Hindlimb muscle (tissue), 1 donor: ENCODE data around the gene MMS19. TPM values are rescaled to one million over a fixed set of nuclear protein-coding genes. Genes with fewer than 3 reads are reported as not detected.

ENCODE experiments used
- DNase-seq: peaks from one replicate; pipeline ENCODE4 v3.0.0-alpha.2; 2013
- polyA plus RNA-seq: library from polyadenylated mRNA; unstranded; fragments of 120-200 nt; gene quantifications from one replicate; pipeline ENCODE4 v1.2.1, GENCODE V29; 2013; ENCODE audit not compliant: insufficient read length

MMS19 gene, protein sequence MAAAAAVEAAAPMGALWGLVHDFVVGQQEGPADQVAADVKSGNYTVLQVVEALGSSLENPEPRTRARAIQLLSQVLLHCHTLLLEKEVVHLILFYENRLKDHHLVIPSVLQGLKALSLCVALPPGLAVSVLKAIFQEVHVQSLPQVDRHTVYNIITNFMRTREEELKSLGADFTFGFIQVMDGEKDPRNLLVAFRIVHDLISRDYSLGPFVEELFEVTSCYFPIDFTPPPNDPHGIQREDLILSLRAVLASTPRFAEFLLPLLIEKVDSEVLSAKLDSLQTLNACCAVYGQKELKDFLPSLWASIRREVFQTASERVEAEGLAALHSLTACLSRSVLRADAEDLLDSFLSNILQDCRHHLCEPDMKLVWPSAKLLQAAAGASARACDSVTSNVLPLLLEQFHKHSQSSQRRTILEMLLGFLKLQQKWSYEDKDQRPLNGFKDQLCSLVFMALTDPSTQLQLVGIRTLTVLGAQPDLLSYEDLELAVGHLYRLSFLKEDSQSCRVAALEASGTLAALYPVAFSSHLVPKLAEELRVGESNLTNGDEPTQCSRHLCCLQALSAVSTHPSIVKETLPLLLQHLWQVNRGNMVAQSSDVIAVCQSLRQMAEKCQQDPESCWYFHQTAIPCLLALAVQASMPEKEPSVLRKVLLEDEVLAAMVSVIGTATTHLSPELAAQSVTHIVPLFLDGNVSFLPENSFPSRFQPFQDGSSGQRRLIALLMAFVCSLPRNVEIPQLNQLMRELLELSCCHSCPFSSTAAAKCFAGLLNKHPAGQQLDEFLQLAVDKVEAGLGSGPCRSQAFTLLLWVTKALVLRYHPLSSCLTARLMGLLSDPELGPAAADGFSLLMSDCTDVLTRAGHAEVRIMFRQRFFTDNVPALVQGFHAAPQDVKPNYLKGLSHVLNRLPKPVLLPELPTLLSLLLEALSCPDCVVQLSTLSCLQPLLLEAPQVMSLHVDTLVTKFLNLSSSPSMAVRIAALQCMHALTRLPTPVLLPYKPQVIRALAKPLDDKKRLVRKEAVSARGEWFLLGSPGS
- polyA plus RNA-seq, result 66.7 TPM

DNA sequence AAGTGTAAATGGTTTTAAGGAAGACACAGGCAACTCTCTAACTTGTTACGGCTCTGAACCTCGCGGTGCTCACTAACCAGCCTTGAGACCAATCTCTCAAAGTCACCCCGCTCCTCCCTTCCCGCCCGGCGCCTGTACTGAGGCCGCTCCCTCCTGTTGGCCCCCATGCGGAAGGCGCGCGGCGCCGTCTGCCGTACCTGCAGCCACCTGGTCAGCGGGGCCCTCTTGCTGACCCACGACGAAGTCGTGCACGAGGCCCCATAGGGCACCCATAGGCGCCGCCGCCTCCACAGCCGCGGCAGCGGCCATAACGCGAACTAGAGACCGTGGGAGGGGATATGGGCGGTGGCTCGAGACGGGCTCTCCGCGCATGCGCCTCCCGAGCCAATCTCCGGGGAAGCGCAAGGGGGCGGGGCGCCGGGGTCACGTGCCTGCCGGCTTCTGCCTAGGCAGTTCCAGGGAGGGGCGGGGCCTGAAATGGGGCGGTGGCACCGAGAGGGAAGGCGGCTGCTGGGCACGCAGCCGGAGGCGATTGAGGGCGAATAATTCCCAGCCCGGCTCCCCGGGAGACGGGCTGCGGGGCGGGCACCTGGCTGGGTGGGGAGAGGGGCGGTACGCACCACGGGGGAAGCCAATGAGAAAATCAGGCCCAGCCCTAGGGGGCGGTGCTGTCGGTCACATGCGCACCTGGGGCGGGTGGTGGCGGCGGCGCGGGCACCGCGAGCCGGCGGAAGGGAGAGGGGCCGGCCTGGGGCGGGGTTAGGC is at the start of gene MMS19:
MMS19 (minus strand) TSS at position 347 of the 765 bp plus-strand sequence; CDS start at position 309, 38 bp downstream.
- DNase-seq, result peak; percentile 97

DNA sequence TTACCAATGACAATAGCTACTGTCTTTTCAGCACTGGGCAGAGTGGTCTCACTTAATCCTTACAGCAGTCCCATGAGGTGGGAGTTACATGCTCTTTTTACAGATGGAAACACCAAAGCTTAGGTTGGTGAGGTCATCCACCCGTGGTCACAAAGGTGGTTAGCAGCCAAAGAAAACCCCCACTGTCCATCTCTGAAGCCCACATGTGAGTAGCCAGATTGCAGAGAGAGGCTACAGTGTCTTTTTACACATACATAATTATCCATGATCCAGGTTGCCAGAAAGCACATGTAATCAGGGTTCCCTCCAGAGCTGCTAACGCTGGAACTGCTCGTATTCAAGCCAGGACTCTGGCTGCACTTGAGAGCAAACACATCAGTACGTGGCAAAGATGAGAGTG is 49.7 kb upstream of the MMS19 start:
- DNase-seq, result peak; percentile 61

DNA sequence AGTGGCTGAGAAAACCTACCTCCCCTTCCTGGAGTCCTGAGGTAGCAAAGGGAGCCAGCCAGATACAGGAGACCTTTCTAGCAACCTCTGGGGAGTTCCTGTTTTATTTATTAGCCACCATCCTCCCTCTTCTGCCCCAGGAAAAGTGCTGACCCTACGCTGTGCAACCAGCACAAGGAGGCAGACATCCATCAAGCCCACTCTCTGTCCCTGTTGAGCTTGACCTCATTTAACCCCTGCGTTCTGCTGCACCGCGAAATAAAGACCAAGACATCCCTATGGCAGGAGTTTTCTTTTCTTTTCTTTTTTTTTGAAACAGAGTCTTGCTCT is 49.0 kb upstream of the MMS19 start:
- no peak for DNase-seq

GRCh38 chr10:97546456-97547270 is 48.4 kb upstream of the MMS19 start:
- no peak for DNase-seq

DNA sequence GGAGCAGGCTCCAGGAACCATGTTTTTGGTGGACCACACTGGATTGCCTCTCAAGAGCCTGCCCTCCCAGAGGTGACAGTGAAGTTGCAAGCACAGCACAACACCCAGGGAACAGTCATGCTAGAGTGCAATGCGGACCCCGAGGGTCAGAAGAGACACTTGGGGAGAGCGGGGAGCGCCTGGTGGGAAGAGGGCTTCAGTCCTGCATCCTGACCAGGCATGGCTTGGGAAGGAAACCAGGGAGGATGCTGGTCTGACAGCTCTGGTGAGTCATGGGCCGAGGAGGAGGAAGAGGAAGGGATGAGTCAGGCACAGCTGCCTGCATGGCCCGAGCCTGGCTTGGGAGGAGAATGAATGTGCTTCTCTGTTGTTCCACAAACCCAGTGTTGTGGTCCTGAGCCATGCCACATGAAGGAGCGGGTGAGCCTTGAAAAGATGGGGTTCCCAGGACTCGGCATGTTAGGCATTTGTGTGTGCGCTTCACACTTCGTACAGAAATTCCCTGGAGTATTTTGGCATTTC is 44.9 kb upstream of the MMS19 start:
- DNase-seq, result peak; percentile 70

- DNase-seq, result peak; percentile 92
Observed at GRCh38 chr10:97542169-97543024, 44.2 kb upstream of the MMS19 start.

- DNase-seq, result no peak
Observed at GRCh38 chr10:97540669-97541500, 42.7 kb upstream of the MMS19 start.

DNA sequence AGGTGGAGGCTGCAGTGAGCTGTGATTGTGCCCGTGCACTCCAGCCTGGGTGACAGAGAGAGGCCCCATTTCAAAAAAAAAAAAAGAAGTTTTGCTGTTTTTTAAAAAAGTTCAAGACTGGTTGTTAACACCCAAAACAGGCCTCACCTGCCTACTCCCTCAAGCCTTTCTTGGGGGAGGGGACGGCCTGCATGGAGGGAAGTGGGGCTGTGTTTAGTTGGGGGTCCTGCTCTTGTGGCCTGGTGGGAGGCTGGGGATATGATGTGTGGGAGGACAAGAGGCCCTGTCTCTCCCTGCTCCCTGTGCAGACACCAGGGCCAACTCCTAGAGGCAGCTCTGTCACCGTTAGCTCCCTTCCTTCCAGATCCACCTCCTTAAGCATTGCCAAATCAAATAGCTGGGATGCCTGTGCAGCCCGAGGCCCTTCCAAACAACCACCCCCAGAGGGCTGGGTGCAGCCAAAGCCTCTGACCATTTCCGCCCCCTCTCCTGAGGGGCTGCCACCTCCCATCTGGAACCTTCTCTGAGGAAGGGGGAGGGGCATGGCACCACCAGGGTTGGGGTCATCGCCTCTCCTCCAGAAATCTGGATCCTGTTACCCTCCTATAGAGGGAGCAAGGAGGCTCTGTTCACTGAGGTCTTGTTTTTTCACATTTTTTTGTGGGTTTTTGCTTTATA is 41.4 kb upstream of the MMS19 start:
- peak; percentile 23 for DNase-seq

- DNase-seq, result no peak
Observed at GRCh38 chr10:97538839-97539238, 40.6 kb upstream of the MMS19 start.

DNA sequence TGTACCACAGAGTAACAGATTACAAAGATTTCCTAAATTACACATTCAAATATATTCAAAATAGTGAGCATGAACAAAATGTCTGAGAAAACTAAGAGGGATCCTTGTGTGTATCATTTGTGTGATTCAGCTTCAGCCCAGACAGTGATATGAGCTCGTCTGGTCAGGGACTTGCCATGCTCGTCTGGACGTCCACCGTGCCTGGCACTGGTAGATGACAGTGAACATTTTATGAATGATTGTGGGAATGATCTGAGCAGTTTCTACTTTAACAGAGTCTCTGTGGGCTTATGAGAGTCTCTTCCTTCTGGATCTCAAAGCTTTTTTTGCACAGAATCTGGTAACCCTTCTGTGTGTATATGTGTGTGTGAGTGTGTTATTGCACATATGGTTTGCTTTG is 40.2 kb upstream of the MMS19 start:
- no peak for DNase-seq

DNA sequence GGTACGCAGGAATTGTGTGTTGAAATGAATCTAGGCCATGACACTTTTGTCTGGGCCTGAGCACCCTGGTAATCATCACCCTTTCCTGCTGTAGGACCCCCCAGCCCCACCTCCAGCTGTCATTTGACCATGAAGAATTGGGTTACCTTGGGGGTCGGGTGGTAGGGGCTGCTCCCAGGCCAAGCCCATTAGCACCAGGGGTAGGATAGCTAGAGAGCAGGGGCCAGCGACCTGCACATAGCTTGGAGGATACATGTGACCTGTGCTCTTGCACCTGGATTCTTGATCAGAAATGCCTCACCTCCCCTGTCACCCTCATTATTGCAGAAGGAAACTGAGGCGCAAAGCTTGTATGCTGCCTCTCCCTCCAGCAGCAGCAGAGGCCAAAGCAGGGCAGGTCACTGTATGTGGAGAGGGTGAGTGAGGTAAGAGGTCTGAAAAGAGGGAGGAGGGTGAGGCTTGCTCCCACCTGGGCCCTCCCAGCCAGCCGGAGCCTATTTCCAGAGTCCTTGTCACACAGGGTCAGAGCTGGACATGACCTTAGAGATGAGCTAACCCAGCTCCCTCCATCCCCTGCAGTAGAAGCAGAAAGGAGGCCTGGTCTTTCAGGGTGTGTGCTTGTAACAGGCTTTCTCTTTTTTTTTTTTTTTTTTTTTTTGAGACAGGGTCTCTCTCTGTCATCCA is 39.1 kb upstream of the MMS19 start:
- no peak for DNase-seq

GRCh38 chr10:97534746-97535367 is 36.6 kb upstream of the MMS19 start:
- no peak for DNase-seq

- no peak for DNase-seq
Observed at GRCh38 chr10:97533888-97534287, 35.7 kb upstream of the MMS19 start.

DNA sequence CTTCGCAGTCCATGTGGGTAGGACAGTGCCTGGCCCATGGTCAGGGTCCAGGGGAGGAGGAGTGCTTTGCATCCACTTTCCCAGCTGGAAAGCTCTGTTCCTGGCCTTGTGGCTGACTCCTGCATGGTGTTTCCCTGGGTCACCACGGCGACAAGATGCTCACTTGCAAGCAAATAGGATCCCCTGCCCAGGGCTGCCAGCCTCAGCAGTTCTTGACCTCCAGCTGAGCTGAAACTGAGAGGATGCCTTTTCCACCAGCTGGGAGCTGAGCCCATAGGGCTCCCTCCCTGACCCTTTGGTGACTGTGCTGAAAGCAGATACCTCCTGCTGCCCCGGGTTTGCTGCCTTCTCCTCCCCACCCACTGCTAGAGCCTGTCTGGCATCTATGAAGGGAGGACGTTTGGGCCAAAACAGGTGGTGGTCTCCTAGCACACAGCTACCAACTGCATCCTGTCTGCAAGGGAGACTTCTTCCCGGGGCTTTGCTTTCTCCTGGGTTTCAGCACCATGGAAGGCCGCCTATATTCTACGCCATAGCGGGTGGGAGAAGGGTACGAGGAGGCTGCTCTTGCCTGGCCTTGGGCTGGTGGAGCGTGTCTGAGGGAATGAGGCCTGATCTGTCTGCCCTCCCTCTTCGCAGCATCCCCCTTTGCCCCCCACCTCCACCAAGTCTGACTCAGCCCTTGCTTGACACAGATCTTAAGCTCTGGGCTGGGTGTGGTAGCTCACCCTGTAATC is 34.9 kb upstream of the MMS19 start:
- no peak for DNase-seq

DNA sequence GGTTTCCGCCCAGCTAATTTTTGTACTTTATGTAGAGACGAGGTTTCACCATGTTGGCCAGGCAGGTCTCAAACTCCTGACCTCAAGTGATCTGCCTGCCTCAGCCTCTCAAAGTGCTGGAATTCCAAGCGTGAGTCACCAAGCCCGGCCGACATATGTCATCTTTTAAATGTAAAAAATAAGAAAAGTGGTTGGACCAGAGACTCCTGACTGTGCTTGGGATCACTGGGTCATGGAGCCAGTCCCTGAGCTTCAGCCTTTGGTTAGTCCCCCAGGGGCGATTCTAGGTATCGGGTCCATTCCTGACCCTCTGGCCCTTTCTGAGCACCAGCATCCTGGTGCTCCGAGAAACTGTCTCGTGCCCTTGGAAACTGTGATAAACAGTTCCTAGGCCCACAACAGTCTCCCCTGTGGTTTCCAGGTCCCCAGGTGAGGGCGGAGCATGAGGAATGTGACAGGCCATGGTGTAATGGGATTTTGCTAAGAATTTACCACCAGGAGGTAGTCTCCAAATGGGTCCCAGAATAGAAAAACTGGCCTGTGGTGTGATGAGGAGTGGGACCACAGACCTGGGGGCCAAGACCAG is 33.3 kb upstream of the MMS19 start:
- DNase-seq, result no peak

GRCh38 chr10:97529685-97530465 is 31.7 kb upstream of the MMS19 start:
- no peak for DNase-seq
